ENCODE measurements around the gene TMEM205. TPM values are rescaled to one million over a fixed set of nuclear protein-coding genes. Genes with fewer than 3 reads are reported as not detected.
"Not testable (repeated sequence)": the region's sequence is repeated elsewhere in the genome, so short reads cannot be mapped to it uniquely, and the experiment has no call there.

The TMEM205 gene
- total RNA-seq, 2 donors from 2014 or later, result 219 to 541 TPM

GRCh38 chr19:11324079-11324661, 21.9 kb downstream of the TMEM205 start:
- peak overlapping the region; percentile 60 to 79 for H3K27ac ChIP-seq
- no peaks in the 10 kb centered on the region for H3K27me3 ChIP-seq (replicated peaks; ENCODE audit: insufficient read depth)
- WGBS, result 6% methylated on average over 10 of the region's 10 CpGs
- DNase-seq (ENCODE audit: low spot score), result peak; percentile 88
- intact Hi-C loops (cut with DNase I), result no loop called here
- H3K4me1 ChIP-seq (replicated peaks), result peaks cover 16% of the 10 kb centered on the region
- TF ChIP-seq POLR2AphosphoS5 (IDR thresholded peaks at IDR 0.05), result peak; percentile 96
- no peak for TF ChIP-seq CTCF (IDR thresholded peaks at IDR 0.05)
- TF ChIP-seq POLR2A (IDR thresholded peaks at IDR 0.05), result no peak
- peaks cover 0 to 8% of the 10 kb centered on the region in 2 donors for H3K36me3 ChIP-seq
- H3K9me3 ChIP-seq, result no peaks in the 10 kb centered on the region
- no peak overlapping the region for H3K4me3 ChIP-seq

GRCh38 chr19:11323601-11324078, 22.4 kb downstream of the TMEM205 start:
- Histone ChIP-seq H3K4me1 (replicated peaks) (peaks cover 16% of the 10 kb centered on the region), H3K36me3 (peaks cover 0 to 8% of the 10 kb centered on the region in 2 donors), H3K4me3 (no peak overlapping the region), H3K27me3 (replicated peaks; ENCODE audit: insufficient read depth) (no peaks in the 10 kb centered on the region), H3K27ac (peak overlapping the region; percentile 60 to 79), H3K9me3 (no peaks in the 10 kb centered on the region)
- TF ChIP-seq CTCF (IDR thresholded peaks at IDR 0.05) (no peak), POLR2A (IDR thresholded peaks at IDR 0.05) (no peak), POLR2AphosphoS5 (IDR thresholded peaks at IDR 0.05) (no peak)
- intact Hi-C loops (cut with DNase I), result no loop called here
- DNase-seq (ENCODE audit: low spot score), result no peak
- WGBS, result 66% methylated on average over 5 of the region's 5 CpGs

- intact Hi-C loops (cut with DNase I), result no loop called here
- no peak overlapping the region for H3K4me3 ChIP-seq
- peaks cover 0 to 8% of the 10 kb centered on the region in 2 donors for H3K36me3 ChIP-seq
- H3K27ac ChIP-seq, result no peak overlapping the region
- DNase-seq (ENCODE audit: low spot score), result no peak
- peaks cover 16% of the 10 kb centered on the region for H3K4me1 ChIP-seq (replicated peaks)
- TF ChIP-seq POLR2AphosphoS5 (IDR thresholded peaks at IDR 0.05), result no peak
- no peak for TF ChIP-seq CTCF (IDR thresholded peaks at IDR 0.05)
- no peak for TF ChIP-seq POLR2A (IDR thresholded peaks at IDR 0.05)
- 51% methylated on average over 7 of the region's 7 CpGs for WGBS
- no peaks in the 10 kb centered on the region for H3K27me3 ChIP-seq (replicated peaks; ENCODE audit: insufficient read depth)
- H3K9me3 ChIP-seq, result no peaks in the 10 kb centered on the region
These were observed 23.6 kb downstream of the TMEM205 start for GRCh38 chr19:11322269-11323024.

GRCh38 chr19:11321191-11322126, 24.6 kb downstream of the TMEM205 start:
- H3K4me3 ChIP-seq, result no peak overlapping the region
- WGBS, result 78% methylated on average over 14 of the region's 14 CpGs
- H3K36me3 ChIP-seq, result peaks cover 0 to 4% of the 10 kb centered on the region in 2 donors
- no peak for TF ChIP-seq POLR2A (IDR thresholded peaks at IDR 0.05)
- TF ChIP-seq CTCF (IDR thresholded peaks at IDR 0.05), result no peak
- TF ChIP-seq POLR2AphosphoS5 (IDR thresholded peaks at IDR 0.05), result no peak
- no peak overlapping the region for H3K27ac ChIP-seq
- peaks cover 16% of the 10 kb centered on the region for H3K4me1 ChIP-seq (replicated peaks)
- DNase-seq (ENCODE audit: low spot score), result no peak
- intact Hi-C loops (cut with DNase I), result no loop called here
- H3K27me3 ChIP-seq (replicated peaks; ENCODE audit: insufficient read depth), result no peaks in the 10 kb centered on the region
- H3K9me3 ChIP-seq, result no peaks in the 10 kb centered on the region

- H3K9me3 ChIP-seq; intact Hi-C loops (cut with DNase I); H3K27ac ChIP-seq: not testable (repeated sequence)
These were observed 25.6 kb downstream of the TMEM205 start for GRCh38 chr19:11320278-11320995.

More at GRCh38 chr19:11320278-11320995, 25.6 kb downstream of the TMEM205 start:
- DNase-seq (ENCODE audit: low spot score); H3K27me3 ChIP-seq (replicated peaks; ENCODE audit: insufficient read depth); H3K36me3 ChIP-seq; H3K4me3 ChIP-seq: not testable (repeated sequence)
- 87% methylated on average over 9 of the region's 9 CpGs for WGBS
- H3K4me1 ChIP-seq (replicated peaks), result peaks cover 16% of the 10 kb centered on the region

All from prostate gland (tissue), 2 donors.